HEK293 (cell line): ENCODE data around the gene CRYBG2.

Experiments
- GLIS2 ChIP-seq: fragments of 450-650 bp; formaldehyde crosslinking; IDR thresholded peaks from 2 replicates; pipeline ENCODE4 v1.5.1; 2016; ENCODE audit warnings: missing biosample characterization, missing genetic modification characterization
- HIC1 ChIP-seq: fragments of 450-650 bp; formaldehyde crosslinking; IDR thresholded peaks from 2 replicates; pipeline ENCODE4 v1.5.1; 2016; ENCODE audit warnings: missing biosample characterization, missing genetic modification characterization
- KLF1 ChIP-seq: fragments of 450-650 bp; formaldehyde crosslinking; IDR thresholded peaks from 2 replicates; pipeline ENCODE4 v1.5.1; 2016; ENCODE audit warnings: missing biosample characterization, missing genetic modification characterization
- KLF7 ChIP-seq: fragments of 450-650 bp; formaldehyde crosslinking; IDR thresholded peaks from 2 replicates; pipeline ENCODE4 v1.5.1; 2016; ENCODE audit warnings: missing biosample characterization, missing genetic modification characterization, borderline replicate concordance
- KLF8 ChIP-seq: fragments of 450-650 bp; formaldehyde crosslinking; IDR thresholded peaks from 2 replicates; pipeline ENCODE4 v1.5.1; 2016; ENCODE audit warnings: missing biosample characterization, missing genetic modification characterization
- OVOL3 ChIP-seq: fragments of 450-650 bp; formaldehyde crosslinking; IDR thresholded peaks from 2 replicates; pipeline ENCODE4 v1.5.1; 2016; ENCODE audit warnings: missing biosample characterization, missing genetic modification characterization
- PRDM4 ChIP-seq: fragments of 450-650 bp; formaldehyde crosslinking; IDR thresholded peaks from 2 replicates; pipeline ENCODE4 v1.5.1; 2017; ENCODE audit warnings: missing biosample characterization, missing genetic modification characterization
- REPIN1 ChIP-seq: fragments of 450-650 bp; formaldehyde crosslinking; IDR thresholded peaks from 2 replicates; pipeline ENCODE4 v1.5.1; 2017; ENCODE audit warnings: missing biosample characterization, missing genetic modification characterization, low read depth
- SCRT2 ChIP-seq: fragments of 450-650 bp; formaldehyde crosslinking; IDR thresholded peaks from 2 replicates; pipeline ENCODE4 v1.5.1; 2016; ENCODE audit warnings: missing biosample characterization, missing genetic modification characterization
- SP3 ChIP-seq: fragments of 450-650 bp; formaldehyde crosslinking; IDR thresholded peaks from 2 replicates; pipeline ENCODE4 v1.5.1; 2016; ENCODE audit warnings: missing biosample characterization, missing genetic modification characterization
- WT1 ChIP-seq: fragments of 450-650 bp; formaldehyde crosslinking; IDR thresholded peaks from 2 replicates; pipeline ENCODE4 v1.5.1; 2016; ENCODE audit warnings: missing biosample characterization, missing genetic modification characterization
- ZBTB10 ChIP-seq: fragments of 450-650 bp; formaldehyde crosslinking; IDR thresholded peaks from 2 replicates; pipeline ENCODE4 v1.5.1; 2016; ENCODE audit warnings: missing biosample characterization, missing genetic modification characterization
- ZBTB21 ChIP-seq: fragments of 450-650 bp; formaldehyde crosslinking; IDR thresholded peaks from 2 replicates; pipeline ENCODE4 v1.5.1; 2017; ENCODE audit warnings: missing biosample characterization, missing genetic modification characterization
- ZEB2 ChIP-seq: fragments of 450-650 bp; formaldehyde crosslinking; IDR thresholded peaks from 2 replicates; pipeline ENCODE4 v1.5.1; 2016; ENCODE audit warnings: missing biosample characterization, missing genetic modification characterization
- ZFHX2 ChIP-seq: fragments of 450-650 bp; formaldehyde crosslinking; conservative IDR thresholded peaks from 2 replicates; pipeline ENCODE4 v1.5.1; 2016; ENCODE audit warnings: missing biosample characterization, missing genetic modification characterization
- ZFP69B ChIP-seq: fragments of 450-650 bp; formaldehyde crosslinking; IDR thresholded peaks from 2 replicates; pipeline ENCODE4 v1.5.1; 2016; ENCODE audit warnings: missing biosample characterization, missing genetic modification characterization
- ZNF223 ChIP-seq: fragments of 450-650 bp; formaldehyde crosslinking; IDR thresholded peaks from 2 replicates; pipeline ENCODE4 v1.5.1; 2016; ENCODE audit warnings: missing biosample characterization, missing genetic modification characterization
- ZNF24 ChIP-seq: fragments of 450-650 bp; formaldehyde crosslinking; IDR thresholded peaks from 2 replicates; pipeline ENCODE4 v1.5.1; 2016; ENCODE audit warnings: missing biosample characterization, missing genetic modification characterization
- ZNF280C ChIP-seq: fragments of 450-650 bp; formaldehyde crosslinking; IDR thresholded peaks from 2 replicates; pipeline ENCODE4 v1.5.1; 2016; ENCODE audit warnings: missing biosample characterization, missing genetic modification characterization
- ZNF350 ChIP-seq: fragments of 450-650 bp; formaldehyde crosslinking; IDR thresholded peaks from 2 replicates; pipeline ENCODE4 v1.5.0; 2017; ENCODE audit warnings: missing biosample characterization, mild to moderate bottlenecking, missing genetic modification characterization
- ZNF37A ChIP-seq: fragments of 450-650 bp; IDR thresholded peaks from 2 replicates; pipeline ENCODE4 v1.5.1; 2018; ENCODE audit warnings: missing biosample characterization, missing genetic modification characterization
- ZNF423 ChIP-seq: fragments of 450-650 bp; formaldehyde crosslinking; IDR thresholded peaks from 2 replicates; pipeline ENCODE4 v1.5.1; 2016; ENCODE audit warnings: missing biosample characterization, missing genetic modification characterization
- ZNF513 ChIP-seq: fragments of 450-650 bp; IDR thresholded peaks from 2 replicates; pipeline ENCODE4 v1.5.1; 2018; ENCODE audit warnings: missing biosample characterization, missing genetic modification characterization
- ZNF610 ChIP-seq: fragments of 450-650 bp; formaldehyde crosslinking; IDR thresholded peaks from 2 replicates; pipeline ENCODE4 v1.5.1; 2016; ENCODE audit warnings: missing biosample characterization, missing genetic modification characterization, borderline replicate concordance
- ZNF624 ChIP-seq: fragments of 450-650 bp; formaldehyde crosslinking; IDR thresholded peaks from 2 replicates; pipeline ENCODE4 v1.5.1; 2017; ENCODE audit warnings: missing biosample characterization, missing genetic modification characterization
- ZNF660 ChIP-seq: fragments of 450-650 bp; IDR thresholded peaks from 2 replicates; pipeline ENCODE4 v1.5.1; 2018; ENCODE audit warnings: missing biosample characterization, mild to moderate bottlenecking, missing genetic modification characterization
- ZNF837 ChIP-seq: fragments of 450-650 bp; formaldehyde crosslinking; IDR thresholded peaks from 2 replicates; pipeline ENCODE4 v1.5.1; 2016; ENCODE audit warnings: missing biosample characterization, missing genetic modification characterization
- ZSCAN4 ChIP-seq: fragments of 450-650 bp; formaldehyde crosslinking; IDR thresholded peaks from 2 replicates; pipeline ENCODE4 v1.5.1; 2017; ENCODE audit warnings: missing biosample characterization, missing genetic modification characterization

CRYBG2 gene

GRCh38 chr1:26336477-26337205, 17.3 kb downstream of the CRYBG2 start (continued):
- no peak for TF ChIP-seq HIC1
- peak; percentile 99 for TF ChIP-seq GLIS2 (tag by site-specific recombination)
- no peak for TF ChIP-seq ZNF610 (tag by site-specific recombination)
- TF ChIP-seq ZSCAN4 (tag by site-specific recombination): no peak
- peak; percentile 41; the same call in 1 of the 2 replicates for TF ChIP-seq ZNF24 (tag by site-specific recombination)
- peak; percentile 97 for TF ChIP-seq KLF1 (tag by site-specific recombination)
- TF ChIP-seq ZNF624 (tag by site-specific recombination): no peak
- TF ChIP-seq ZNF837 (tag by site-specific recombination): no peak
- TF ChIP-seq KLF8 (tag by site-specific recombination): peak; percentile 34; the same call in 1 of the 2 replicates
- no peak for TF ChIP-seq ZNF280C (tag by site-specific recombination)
- TF ChIP-seq ZBTB21: no peak
- no peak for TF ChIP-seq OVOL3
- peak; percentile 74; the same call in 1 of the 2 replicates for TF ChIP-seq ZFP69B (tag by site-specific recombination)
- peak; percentile 86 for TF ChIP-seq SP3 (tag by site-specific recombination)
- no peak for TF ChIP-seq WT1 (tag by site-specific recombination)
- no peak for TF ChIP-seq ZNF660 (tag by site-specific recombination)
- 0 out of 2 replicates have a peak, but pooled peaks have one; percentile 14 for TF ChIP-seq PRDM4 (tag by site-specific recombination)
- TF ChIP-seq SCRT2: peak; percentile 99
- TF ChIP-seq ZEB2 (tag by site-specific recombination): peak; percentile 68; the same call in 1 of the 2 replicates
- no peak for TF ChIP-seq ZNF37A (tag by site-specific recombination)
- peak; percentile 71 for TF ChIP-seq ZFHX2 (tag by site-specific recombination)
- TF ChIP-seq KLF7 (tag by site-specific recombination): no peak
- TF ChIP-seq ZNF513: no peak
- TF ChIP-seq ZNF350: no peak
- peak; percentile 60; the same call in 1 of the 2 replicates for TF ChIP-seq ZNF423 (tag by site-specific recombination)
- TF ChIP-seq REPIN1 (tag by site-specific recombination): no peak
- TF ChIP-seq ZBTB10 (tag by site-specific recombination): peak; percentile 47; the same call in 1 of the 2 replicates
- TF ChIP-seq ZNF223 (tag by site-specific recombination): no peak
